Chondrocyte (in vitro differentiated cells): ENCODE results near the gene CALM3. TPM values are rescaled to one million over a fixed set of nuclear protein-coding genes. Genes with fewer than 3 reads are reported as not detected.
"Not testable (repeated sequence)": the region's sequence is repeated elsewhere in the genome, so short reads cannot be mapped to it uniquely, and the experiment has no call there.

ENCODE experiments used
- DNase-seq: peaks from one replicate; pipeline ENCODE4 v3.0.0; 2021; ENCODE audit warnings: mixed read lengths, low spot score
- H3K27ac Mint-ChIP-seq: one replicate; pipeline ENCODE4 v1.8.0; 2021; ENCODE audit warnings: mild to moderate bottlenecking, moderate library complexity, mixed read lengths; ENCODE audit not compliant: unreplicated experiment
- H3K27me3 Mint-ChIP-seq: 2 replicates; pipeline ENCODE4 v1.8.0; 2021; ENCODE audit warnings: low read depth, mixed read lengths
- H3K36me3 Mint-ChIP-seq: 2 replicates; pipeline ENCODE4 v1.8.0; 2021; ENCODE audit warnings: low read depth, mixed read lengths
- H3K4me1 Mint-ChIP-seq: 2 replicates; pipeline ENCODE4 v1.8.0; 2021; ENCODE audit warnings: low read depth, mild to moderate bottlenecking, mixed read lengths
- H3K4me3 Mint-ChIP-seq: one replicate; pipeline ENCODE4 v1.8.0; 2021; ENCODE audit warnings: mild to moderate bottlenecking, moderate library complexity, mixed read lengths; ENCODE audit not compliant: unreplicated experiment
- H3K9me3 Mint-ChIP-seq: 2 replicates; pipeline ENCODE4 v1.8.0; 2021; ENCODE audit warnings: low read depth, mixed read lengths
- total RNA-seq: library from RNA; stranded (reverse); gene quantifications from 3 replicates; pipeline ENCODE4 v1.2.1, GENCODE V29; 2021
- TF ChIP-seq, protein P1 (sequence below): fragments of 200-600 bp; sonication (generic); IDR thresholded peaks from 2 replicates; pipeline ENCODE4 v1.5.0; 2021; ENCODE audit warnings: antibody characterized with exemption, mild to moderate bottlenecking, moderate library complexity

CALM3 gene
- total RNA-seq, 1 donor from 2014 or later: 144 TPM

DNA sequence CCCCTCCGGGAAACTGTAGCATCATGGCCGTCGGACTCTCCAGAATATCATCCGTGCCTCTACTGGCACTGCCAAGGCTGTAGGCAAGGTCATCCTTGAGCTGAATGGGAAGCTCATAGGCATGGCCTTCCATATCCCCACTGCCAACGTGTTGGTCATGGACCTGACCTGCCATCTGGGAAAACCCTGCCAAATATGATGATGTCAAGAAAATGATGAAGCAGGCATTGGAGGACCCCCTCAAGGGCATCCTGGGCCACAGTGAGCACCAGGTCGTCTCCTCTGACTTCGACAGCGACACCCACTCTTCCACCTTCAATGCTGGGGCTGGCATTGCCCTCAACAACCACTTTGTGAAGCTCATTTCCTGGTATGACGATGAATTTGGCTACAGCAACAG, 41.9 kb upstream of the CALM3 start:
- H3K27me3 Mint-ChIP-seq: peaks cover 9% of the 10 kb centered on the region
- no peak overlapping the region for H3K27ac Mint-ChIP-seq
- no peaks in the 10 kb centered on the region for H3K36me3 Mint-ChIP-seq
- TF ChIP-seq, protein P1, sequence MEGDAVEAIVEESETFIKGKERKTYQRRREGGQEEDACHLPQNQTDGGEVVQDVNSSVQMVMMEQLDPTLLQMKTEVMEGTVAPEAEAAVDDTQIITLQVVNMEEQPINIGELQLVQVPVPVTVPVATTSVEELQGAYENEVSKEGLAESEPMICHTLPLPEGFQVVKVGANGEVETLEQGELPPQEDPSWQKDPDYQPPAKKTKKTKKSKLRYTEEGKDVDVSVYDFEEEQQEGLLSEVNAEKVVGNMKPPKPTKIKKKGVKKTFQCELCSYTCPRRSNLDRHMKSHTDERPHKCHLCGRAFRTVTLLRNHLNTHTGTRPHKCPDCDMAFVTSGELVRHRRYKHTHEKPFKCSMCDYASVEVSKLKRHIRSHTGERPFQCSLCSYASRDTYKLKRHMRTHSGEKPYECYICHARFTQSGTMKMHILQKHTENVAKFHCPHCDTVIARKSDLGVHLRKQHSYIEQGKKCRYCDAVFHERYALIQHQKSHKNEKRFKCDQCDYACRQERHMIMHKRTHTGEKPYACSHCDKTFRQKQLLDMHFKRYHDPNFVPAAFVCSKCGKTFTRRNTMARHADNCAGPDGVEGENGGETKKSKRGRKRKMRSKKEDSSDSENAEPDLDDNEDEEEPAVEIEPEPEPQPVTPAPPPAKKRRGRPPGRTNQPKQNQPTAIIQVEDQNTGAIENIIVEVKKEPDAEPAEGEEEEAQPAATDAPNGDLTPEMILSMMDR: no peak
- peaks cover 10% of the 10 kb centered on the region for H3K9me3 Mint-ChIP-seq
- H3K4me3 Mint-ChIP-seq: no peak overlapping the region
- no peak for DNase-seq
- no peaks in the 10 kb centered on the region for H3K4me1 Mint-ChIP-seq

DNA sequence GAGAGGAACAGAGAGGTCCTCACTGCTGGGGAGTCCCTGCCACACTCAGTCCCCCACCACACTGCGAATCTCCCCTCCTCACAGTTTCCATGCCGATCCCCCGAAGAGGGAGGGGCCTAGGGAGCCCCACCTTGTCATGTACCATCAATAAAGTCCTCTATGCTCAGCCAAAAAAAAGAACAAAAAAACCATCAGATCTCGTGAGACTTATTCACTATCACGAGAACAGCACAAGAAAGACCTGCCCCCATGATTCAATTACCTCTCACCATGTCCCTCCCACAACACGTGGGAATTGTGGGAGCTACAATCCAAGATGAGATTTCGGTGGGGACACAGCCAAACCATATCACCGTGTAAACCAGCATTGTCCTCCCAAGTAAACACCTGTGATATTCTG, 41.5 kb upstream of the CALM3 start:
- not testable (repeated sequence) for DNase-seq, H3K4me1 Mint-ChIP-seq, H3K27ac Mint-ChIP-seq, H3K4me3 Mint-ChIP-seq, H3K27me3 Mint-ChIP-seq, H3K36me3 Mint-ChIP-seq
- peaks cover 10% of the 10 kb centered on the region for H3K9me3 Mint-ChIP-seq

DNA sequence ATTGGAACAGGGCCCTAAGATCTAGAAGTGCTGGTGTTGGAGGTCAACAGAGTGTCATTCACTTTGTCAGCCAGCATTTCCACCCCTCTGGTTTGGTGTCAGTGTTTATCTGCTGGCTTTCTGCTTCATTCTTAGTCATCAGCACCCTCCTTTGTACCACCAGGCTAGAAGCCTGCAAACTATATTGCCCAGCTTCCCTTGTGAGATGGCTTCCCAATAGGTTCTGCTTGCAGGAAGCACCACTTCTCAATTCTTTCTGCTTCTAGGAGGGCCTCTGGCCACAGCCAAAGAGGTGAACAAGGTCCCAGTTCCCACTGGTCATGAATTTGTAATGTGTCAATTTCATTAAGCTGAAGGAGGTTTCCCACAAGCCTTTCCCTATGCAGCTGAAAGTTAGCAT, 36.4 kb upstream of the CALM3 start:
- TF ChIP-seq, protein P1: no peak
- Mint-ChIP-seq H3K27ac (no peak overlapping the region), H3K36me3 (no peaks in the 10 kb centered on the region), H3K27me3 (no peaks in the 10 kb centered on the region), H3K4me3 (no peak overlapping the region), H3K4me1 (no peaks in the 10 kb centered on the region), H3K9me3 (peaks cover 6% of the 10 kb centered on the region)
- DNase-seq: no peak

DNA sequence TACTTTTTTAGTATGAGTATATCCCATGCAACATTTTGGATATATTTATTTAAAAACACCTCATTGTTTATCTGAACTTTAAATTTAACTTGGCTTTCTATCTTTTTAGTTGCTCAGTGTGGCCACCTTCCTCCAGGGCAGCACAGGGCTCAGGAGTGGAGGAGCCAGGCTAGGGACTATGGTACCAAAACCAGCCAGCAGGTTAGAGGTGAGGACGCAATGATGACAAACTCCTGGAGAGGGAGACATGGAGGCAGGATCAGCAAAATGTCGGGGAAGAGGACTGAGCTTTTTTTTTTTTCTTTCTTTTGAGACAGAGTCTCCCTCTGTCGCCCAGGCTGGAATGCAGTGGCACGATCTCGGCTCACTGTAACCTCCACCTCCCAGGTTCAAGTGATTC, 29.6 kb upstream of the CALM3 start:
- H3K36me3 Mint-ChIP-seq: peaks cover 5% of the 10 kb centered on the region
- H3K9me3 Mint-ChIP-seq: peaks cover 6% of the 10 kb centered on the region
- H3K27me3 Mint-ChIP-seq: peaks cover 5% of the 10 kb centered on the region
- no peak overlapping the region for H3K4me3 Mint-ChIP-seq
- TF ChIP-seq, protein P1: peak; percentile 43
- no peak for DNase-seq
- H3K27ac Mint-ChIP-seq: no peak overlapping the region
- H3K4me1 Mint-ChIP-seq: peaks cover 6% of the 10 kb centered on the region

DNA sequence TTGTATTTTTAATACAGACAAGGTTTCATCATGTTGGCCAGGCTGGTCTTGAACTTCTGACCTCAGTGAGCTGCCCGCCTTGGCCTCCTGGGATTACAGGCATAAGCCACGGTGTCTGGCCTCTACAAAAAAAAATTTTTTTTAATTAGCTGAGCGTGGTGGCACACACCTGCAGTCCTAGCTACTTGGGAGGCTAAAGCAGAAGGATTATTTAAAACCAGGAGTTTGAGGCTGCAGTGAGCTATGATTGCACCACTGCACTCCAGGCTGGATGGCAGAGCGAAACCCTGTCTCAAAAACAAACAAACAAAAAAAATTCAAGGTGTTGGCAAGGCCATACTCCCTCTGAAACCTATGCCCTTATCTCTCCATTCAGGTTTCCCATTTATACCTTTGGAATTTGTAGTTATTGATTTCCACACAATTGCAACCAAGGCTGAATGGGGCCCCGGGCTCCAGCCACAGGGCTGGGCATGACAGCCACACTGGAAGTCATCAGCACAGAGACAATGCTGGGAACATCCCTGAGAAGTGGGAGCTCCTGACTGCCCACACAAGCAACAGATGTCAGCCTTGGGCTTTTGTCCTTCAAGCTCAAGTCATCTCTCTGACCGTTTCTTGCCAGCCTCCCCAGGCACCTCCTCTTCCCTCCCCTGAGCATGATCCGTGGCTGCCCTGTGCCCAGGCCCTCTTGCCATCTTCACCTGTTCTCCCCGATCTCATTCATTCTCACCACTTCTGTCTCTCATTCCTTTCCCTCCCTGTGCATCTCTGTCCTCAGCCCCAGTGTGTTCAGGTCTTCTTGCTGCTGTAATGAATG, 27.2 kb upstream of the CALM3 start:
- H3K27me3 Mint-ChIP-seq: peaks cover 5% of the 10 kb centered on the region

More for the DNA sequence above, 27.2 kb upstream of the CALM3 start:
- Mint-ChIP-seq H3K9me3 (peaks cover 5% of the 10 kb centered on the region), H3K4me1 (peaks cover 6% of the 10 kb centered on the region), H3K36me3 (peaks cover 5% of the 10 kb centered on the region), H3K27ac (no peak overlapping the region), H3K4me3 (no peak overlapping the region)
- TF ChIP-seq, protein P1: no peak
- DNase-seq: no peak
